Measurements from ENCODE around the gene SLC29A2. TPM values are rescaled to one million over a fixed set of nuclear protein-coding genes. Genes with fewer than 3 reads are reported as not detected.

SLC29A2 gene
- total and polyA plus RNA-seq, 2 donors (not counting 1 experiment from before 2014, with no cell fraction given), result 16.2 to 18.5 TPM

GRCh38 chr11:66343176-66343575 lies 28.4 kb downstream of the SLC29A2 start:
- no peaks in the 10 kb centered on the region for H3K27me3 ChIP-seq (replicated peaks in 1 of 4; ENCODE audit: control extremely low read depth in 1 of 4, control insufficient read depth in 3 of 4, insufficient read depth in 4 of 4, low read length in 3 of 4)
- Mint-ChIP-seq H3K27ac (peak overlapping the region; percentile 46), H3K4me3 (peak overlapping the region; percentile 97), H3K9me3 (ENCODE audit: insufficient read depth) (no peaks in the 10 kb centered on the region), H3K27me3 (no peaks in the 10 kb centered on the region), H3K4me1 (peaks cover 44% of the 10 kb centered on the region)
- H3K79me2 ChIP-seq (ENCODE audit: control insufficient read depth, insufficient read depth, low read length), result peaks cover 31% of the 10 kb centered on the region
- TF ChIP-seq EZH2 (IDR thresholded peaks at IDR 0.05; ENCODE audit: borderline replicate concordance, insufficient read depth, low read depth, low read length, poor library complexity, severe bottlenecking) (no peak), CTCF (IDR thresholded peaks at IDR 0.05) (no peak)
- H3K9ac ChIP-seq (ENCODE audit: low read length), result no peak overlapping the region
- no peak overlapping the region for H3K4me3 ChIP-seq (ENCODE audit: control extremely low read depth in 1 of 5, extremely low read depth in 1 of 5, insufficient read depth in 1 of 5, low read depth in 2 of 5, low read length in 4 of 5)
- H3K4me1 ChIP-seq (ENCODE audit: control insufficient read depth in 2 of 2, insufficient read depth in 2 of 2, low read length in 2 of 2), result peaks cover 19 to 42% of the 10 kb centered on the region in 2 donors
- H3K27ac ChIP-seq (ENCODE audit: low read length in 2 of 2), result no peak overlapping the region
- H4K20me1 ChIP-seq (ENCODE audit: control insufficient read depth, insufficient read depth, low read length, poor library complexity, severe bottlenecking), result peaks cover 53% of the 10 kb centered on the region
- WGBS (ENCODE audit: insufficient coverage), result 96% methylated on average over 5 of the region's 8 CpGs
- ChIA-PET POLR2A (no interaction called here), CTCF (interaction anchor here (0.7 to 5.2 kb wide), 5 partner anchors 26 to 630 kb away, joined by 3 to 44 read pairs (median 10); partner anchors contain the start of gene CD248)
- ATAC-seq (ENCODE audit: low read depth), result no peak
- intact Hi-C loops (cut with micrococcal nuclease), result no loop called here
- H3K36me3 ChIP-seq (replicated peaks in 1 of 2; ENCODE audit: control extremely low read depth in 1 of 2, control insufficient read depth in 1 of 2, extremely low read depth in 1 of 2, insufficient read depth in 2 of 2, low read length in 1 of 2), result peaks cover 0 to 40% of the 10 kb centered on the region in 2 experiments
- H3K9me3 ChIP-seq (ENCODE audit: control extremely low read depth in 1 of 3, control insufficient read depth in 2 of 3, insufficient read depth in 1 of 3, low read length in 2 of 3), result no peaks in the 10 kb centered on the region
- no peak for DNase-seq
- no peak overlapping the region for H3K4me2 ChIP-seq (replicated peaks; ENCODE audit: low read depth, low read length, poor library complexity, severe bottlenecking)
- H2AFZ ChIP-seq (ENCODE audit: insufficient read depth, low read depth, low read length, poor library complexity, severe bottlenecking), result no peak overlapping the region

- TF ChIP-seq EZH2 (IDR thresholded peaks at IDR 0.05; ENCODE audit: borderline replicate concordance, insufficient read depth, low read depth, low read length, poor library complexity, severe bottlenecking), result no peak
- no peak for TF ChIP-seq CTCF (IDR thresholded peaks at IDR 0.05)
- Histone ChIP-seq H3K79me2 (ENCODE audit: control insufficient read depth, insufficient read depth, low read length) (peaks cover 31% of the 10 kb centered on the region), H4K20me1 (ENCODE audit: control insufficient read depth, insufficient read depth, low read length, poor library complexity, severe bottlenecking) (peaks cover 53% of the 10 kb centered on the region), H3K4me3 (ENCODE audit: control extremely low read depth in 1 of 5, extremely low read depth in 1 of 5, insufficient read depth in 1 of 5, low read depth in 2 of 5, low read length in 4 of 5) (no peak overlapping the region), H3K4me2 (replicated peaks; ENCODE audit: low read depth, low read length, poor library complexity, severe bottlenecking) (no peak overlapping the region), H3K4me1 (ENCODE audit: control insufficient read depth in 2 of 2, insufficient read depth in 2 of 2, low read length in 2 of 2) (peaks cover 19 to 39% of the 10 kb centered on the region in 2 donors), H3K9ac (ENCODE audit: low read length) (no peak overlapping the region), H3K27ac (ENCODE audit: low read length in 2 of 2) (no peak overlapping the region), H2AFZ (ENCODE audit: insufficient read depth, low read depth, low read length, poor library complexity, severe bottlenecking) (no peak overlapping the region), H3K36me3 (replicated peaks in 1 of 2; ENCODE audit: control extremely low read depth in 1 of 2, control insufficient read depth in 1 of 2, extremely low read depth in 1 of 2, insufficient read depth in 2 of 2, low read length in 1 of 2) (peaks cover 0 to 49% of the 10 kb centered on the region in 2 experiments), H3K9me3 (ENCODE audit: control extremely low read depth in 1 of 3, control insufficient read depth in 2 of 3, insufficient read depth in 1 of 3, low read length in 2 of 3) (no peaks in the 10 kb centered on the region), H3K27me3 (replicated peaks in 1 of 4; ENCODE audit: control extremely low read depth in 1 of 4, control insufficient read depth in 3 of 4, insufficient read depth in 4 of 4, low read length in 3 of 4) (peaks cover 0 to 1% (median 0%) of the 10 kb centered on the region in 4 experiments)
- ATAC-seq (ENCODE audit: low read depth), result no peak
- peaks cover 42% of the 10 kb centered on the region for H3K4me1 Mint-ChIP-seq
- no peak for DNase-seq
- ChIA-PET POLR2A (no interaction called here), CTCF (interaction anchor here (1.1 to 3.1 kb wide), 3 partner anchors 10 to 44 kb away, joined by 3 to 13 read pairs (median 10); no protein-coding TSS in a partner anchor)
- H3K27ac Mint-ChIP-seq, result no peak overlapping the region
- H3K9me3 Mint-ChIP-seq (ENCODE audit: insufficient read depth), result no peaks in the 10 kb centered on the region
- H3K4me3 Mint-ChIP-seq, result no peak overlapping the region
- 97% methylated on average over 20 of the region's 21 CpGs for WGBS (ENCODE audit: insufficient coverage)
- intact Hi-C loops (cut with micrococcal nuclease), result no loop called here
- H3K27me3 Mint-ChIP-seq, result no peaks in the 10 kb centered on the region
Measured at GRCh38 chr11:66341502-66342126, 29.9 kb downstream of the SLC29A2 start.

Data from B cell (primary cell).